ENCODE measurements around the gene MPP4.
"Not testable (repeated sequence)": the region's sequence is repeated elsewhere in the genome, so short reads cannot be mapped to it uniquely, and the experiment has no call there.

Gene MPP4

DNA sequence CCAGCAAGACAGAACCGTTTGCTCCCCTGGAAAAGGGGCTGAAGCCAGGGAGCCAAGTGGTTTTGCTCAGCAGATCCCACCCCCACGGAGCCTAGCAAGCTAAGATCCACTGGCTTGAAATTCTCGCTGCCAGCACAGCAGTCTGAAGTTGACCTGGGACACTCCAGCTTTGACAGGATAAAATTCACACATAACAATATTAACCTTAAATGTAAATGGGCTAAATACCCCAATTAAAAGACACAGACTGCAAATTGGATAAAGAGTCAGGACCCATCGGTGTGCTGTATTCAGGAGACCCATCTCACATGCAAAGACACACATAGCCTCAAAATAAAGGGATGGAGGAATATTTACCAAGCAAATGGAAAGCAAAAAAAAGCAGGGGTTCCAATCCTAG is 27.2 kb downstream of the MPP4 start:
- DNase-seq = not testable (repeated sequence)

DNA sequence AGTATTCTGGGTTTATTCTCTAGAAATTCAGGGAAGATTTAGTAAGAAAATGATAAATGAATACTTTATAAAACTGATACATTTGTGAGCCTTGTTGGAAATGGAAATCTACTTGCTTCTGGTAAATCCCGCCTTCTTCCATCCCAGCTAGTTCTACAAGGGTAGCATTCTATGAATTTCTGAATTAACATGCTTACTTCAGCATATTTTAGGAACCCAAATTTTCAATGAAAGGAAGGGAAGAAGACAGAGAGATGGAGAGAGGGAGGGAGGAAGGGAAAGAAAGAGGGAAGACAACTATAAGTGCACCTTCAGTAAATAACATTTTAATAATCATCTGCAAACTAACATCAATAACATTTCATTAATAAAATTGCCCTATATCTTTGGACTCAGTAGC is 28.6 kb downstream of the MPP4 start:
- no peak for DNase-seq

DNA sequence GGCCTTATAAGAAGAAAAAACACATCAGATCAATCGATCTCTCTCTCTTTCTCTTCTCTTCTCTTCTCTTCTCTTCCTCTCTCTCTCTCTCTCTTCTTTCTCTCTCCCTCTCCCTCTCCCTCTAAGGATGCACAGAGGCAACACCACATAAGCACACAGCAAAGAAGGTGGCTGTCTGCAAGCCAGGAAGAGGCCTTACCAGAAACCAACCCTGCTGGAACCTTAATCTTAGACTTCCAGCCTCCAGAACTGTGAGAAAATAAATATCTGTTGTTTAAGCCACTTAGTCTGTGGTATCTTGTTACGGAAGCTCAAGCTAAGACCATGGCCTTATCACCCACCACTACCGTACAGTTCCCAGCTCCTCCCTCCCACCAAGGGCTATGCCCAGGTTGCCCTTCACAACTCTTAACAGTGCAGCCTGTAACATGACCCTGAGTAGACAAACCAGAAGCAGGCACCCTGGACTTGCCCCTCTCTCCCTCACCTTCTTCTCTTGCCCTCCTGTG is 30.0 kb downstream of the MPP4 start:
- DNase-seq = no peak

DNA sequence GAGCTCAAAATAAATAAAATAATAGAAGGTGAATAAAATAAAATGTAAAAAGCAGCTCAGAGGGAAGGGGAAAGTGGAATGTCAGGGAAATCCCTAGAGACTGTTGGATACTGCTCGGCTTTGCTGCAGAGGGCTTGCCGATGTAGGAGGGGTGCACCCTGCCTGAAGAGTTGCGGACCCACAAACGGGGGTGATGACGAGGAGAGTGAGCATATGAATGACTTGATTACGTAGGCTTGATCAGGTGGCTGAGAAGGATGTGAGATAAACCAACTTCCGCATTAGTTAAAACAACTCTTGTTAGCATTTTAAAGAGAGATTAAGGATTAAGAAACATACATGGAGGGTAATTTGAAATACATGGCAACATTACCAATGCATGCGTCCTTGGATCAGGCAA is 34.1 kb downstream of the MPP4 start:
- DNase-seq = no peak

DNA sequence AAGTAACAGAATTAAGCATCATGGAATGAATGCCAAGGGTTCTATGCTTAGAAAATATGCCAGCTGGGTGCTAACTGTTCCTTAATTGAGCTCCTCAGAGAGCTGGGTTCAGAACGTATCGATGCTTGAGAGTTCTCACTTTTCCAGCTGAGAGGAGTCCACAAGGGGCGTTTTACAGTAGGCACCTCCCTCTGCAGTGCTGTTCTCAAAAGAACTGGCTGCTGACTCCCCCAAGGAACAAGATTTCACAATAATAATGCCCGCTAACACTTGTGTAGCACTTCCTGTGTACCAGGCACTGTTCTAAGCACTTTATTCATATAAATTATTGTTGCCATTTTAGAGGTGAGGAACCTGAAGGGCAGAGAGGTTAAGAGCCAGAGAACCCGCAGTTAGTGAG is 37.1 kb downstream of the MPP4 start:
- DNase-seq = no peak

DNA sequence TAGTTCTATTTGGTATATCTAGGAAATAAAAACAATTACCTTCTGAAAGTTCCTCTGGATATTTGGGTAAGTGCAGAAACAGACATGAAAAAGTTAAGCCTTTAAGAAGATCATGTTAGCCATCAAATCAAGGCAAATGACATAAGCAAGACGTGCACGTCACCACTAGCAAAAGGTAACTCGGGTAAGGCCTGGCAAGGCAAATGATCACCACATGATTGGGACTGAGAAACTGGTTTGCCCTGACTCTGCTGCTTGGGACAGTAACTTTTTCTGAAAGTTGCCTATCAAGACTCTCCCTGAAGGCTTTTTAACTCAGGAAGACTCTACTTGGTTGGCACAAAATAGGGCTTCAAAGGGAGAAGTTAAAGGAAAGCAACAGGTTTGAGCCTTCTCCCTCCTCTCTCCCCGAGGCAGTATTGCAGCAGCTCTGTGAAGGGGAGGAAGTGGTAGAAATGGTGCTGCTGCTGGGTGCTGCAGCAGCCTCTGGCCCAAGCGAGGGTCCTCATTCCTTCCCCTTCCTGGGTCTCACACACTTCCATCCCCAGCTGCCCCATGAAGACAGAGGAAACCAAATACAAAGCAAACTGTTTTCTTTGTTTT is 38.0 kb downstream of the MPP4 start:
- no peak for DNase-seq

DNA sequence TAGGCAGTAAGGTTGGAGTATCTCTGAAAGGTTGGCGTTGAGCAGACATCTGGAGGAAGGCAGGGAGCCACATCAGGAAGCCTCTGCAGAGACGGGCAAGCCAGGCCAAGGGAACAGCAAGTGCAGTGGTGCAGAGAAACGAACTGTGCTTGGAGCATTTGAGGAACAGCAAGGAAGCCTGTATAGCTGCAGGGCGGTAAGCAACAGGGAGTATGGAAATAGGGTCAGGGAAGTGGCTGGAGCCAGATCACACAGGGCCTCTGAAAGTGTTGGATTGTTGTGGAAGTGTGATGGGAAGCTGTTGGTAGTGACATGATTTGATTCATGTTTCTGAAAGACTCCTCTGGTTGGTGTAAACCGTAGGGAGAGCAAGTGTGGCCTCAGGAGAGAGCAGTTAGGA is 41.7 kb downstream of the MPP4 start:
- no peak for DNase-seq

DNA sequence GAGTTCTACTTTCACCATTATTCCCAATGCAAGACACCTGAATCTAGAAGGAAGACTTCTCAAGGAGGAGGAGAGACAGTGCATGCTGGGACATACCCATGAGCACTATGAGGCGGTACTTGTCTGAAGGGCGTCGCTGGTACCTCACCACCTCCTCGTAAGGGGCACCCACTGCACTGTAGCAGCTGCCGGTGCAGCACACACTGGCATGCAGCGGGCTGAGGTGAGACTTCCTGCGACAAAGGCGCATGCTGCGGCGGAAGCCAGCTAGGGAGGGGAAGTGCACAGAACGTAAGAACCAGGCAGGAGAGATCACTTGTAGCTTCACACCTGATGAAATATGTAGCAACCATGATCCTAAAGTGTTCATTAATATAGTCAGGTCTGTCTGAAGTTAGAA is 42.3 kb downstream of the MPP4 start:
- peak; percentile 52 for DNase-seq

DNA sequence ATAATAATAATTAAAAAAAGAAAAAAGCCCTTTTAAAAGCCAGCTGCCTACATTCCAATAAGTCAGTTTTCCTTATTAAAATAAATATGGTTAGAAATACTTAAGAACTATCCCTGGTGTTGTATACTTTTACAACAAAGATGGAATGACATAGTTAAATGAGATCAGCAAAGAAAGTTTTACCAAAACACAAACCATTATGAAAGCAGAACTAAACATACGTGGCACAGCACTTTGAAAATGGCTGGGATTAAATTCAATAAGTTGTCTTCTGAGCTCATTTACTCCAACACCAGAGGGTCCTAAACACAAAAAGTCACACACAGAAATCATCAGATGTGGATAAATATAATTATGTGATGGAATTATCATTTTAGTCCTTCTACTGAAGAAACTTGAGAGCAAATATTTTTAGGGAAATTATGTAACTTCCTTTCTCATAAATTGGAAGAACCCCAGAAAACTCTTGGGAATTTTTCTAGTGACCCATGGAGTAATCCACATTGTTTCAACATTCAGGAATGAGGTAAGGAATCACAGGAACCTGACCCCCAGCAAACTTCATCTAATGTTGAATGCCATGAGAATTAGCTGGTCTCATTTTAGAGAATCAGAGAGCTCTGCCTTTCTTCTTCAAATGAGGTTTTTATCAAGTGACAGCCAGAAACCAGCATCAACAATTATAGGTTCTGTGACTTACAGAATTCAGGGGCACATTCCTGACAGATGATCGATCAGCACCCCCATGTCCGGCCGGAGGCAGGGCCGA is 43.6 kb downstream of the MPP4 start:
- DNase-seq = no peak

DNA sequence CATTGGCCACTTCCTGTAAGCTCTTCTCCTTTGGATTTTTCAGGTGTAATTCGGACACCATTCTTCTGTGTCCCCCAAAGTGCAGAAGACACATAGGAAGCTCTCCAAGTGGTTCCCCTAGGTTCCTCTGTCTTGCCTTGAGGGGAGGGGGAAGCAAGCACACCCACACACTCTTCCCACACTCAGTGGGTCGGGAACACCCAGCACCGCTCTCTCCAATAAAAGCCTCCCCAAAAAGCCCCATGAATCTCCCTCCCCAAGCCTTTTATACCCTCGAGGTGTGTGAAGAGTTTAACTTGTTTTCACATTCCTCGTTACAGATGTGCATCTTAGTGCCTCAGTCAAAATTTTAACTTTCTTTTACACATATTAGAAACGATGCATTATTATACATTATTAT is 45.2 kb downstream of the MPP4 start:
- no peak for DNase-seq

DNA sequence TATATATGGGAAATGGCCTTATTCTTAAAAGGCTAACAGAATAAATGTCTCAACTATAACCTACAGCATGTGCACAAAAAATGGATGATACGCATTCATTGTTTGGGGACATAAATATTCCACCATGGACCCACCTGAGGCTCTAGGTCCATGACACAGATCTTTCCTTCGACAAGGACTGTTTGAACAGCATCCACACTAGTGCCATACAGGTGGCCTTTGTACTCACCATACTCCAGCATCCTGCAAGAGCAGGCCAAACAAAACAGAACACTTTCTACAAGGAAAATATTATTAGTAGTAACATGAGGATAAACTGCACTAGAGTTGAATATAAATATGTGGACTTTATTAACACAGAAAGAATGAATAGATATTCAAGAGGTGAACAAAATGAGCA is 49.0 kb downstream of the MPP4 start:
- DNase-seq = no peak

DNA sequence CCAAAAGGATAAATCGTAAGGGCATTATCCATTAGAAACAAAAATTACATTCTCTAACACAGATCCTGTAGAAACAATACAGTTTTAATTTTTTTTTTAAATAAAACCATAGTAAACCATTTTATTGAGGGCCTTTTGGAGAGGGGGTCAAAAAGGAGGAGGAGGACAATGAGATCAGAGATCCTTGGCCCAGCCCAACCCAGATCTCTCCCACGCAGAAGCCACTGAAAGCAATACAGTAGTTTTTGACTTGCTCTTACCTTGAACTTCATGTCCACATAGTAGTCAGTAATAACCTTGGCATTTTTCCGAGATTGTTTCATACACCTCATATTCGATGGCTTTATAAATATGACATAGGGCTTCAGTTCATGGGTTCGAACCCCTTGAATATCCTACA is 51.0 kb downstream of the MPP4 start:
- no peak for DNase-seq

DNA sequence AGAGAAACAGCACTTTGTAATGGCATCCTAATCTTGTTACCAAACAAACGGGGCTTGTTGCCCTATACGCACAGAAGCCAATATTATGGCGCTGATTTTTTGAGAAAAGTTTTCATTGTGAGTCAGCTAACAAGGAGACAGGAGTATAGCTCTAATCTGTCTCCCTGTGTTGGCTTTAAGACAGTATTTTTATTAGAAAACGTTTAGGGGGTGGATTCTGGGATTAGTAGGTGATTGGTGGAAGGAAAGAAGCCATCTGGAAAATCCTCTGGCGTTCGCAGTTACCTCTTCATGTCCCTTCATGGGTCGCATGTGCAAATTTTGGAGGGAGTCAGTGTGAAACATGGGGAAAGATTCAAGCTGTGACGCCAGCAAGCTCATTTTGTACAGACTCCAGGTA is 54.4 kb downstream of the MPP4 start:
- DNase-seq = no peak

DNA sequence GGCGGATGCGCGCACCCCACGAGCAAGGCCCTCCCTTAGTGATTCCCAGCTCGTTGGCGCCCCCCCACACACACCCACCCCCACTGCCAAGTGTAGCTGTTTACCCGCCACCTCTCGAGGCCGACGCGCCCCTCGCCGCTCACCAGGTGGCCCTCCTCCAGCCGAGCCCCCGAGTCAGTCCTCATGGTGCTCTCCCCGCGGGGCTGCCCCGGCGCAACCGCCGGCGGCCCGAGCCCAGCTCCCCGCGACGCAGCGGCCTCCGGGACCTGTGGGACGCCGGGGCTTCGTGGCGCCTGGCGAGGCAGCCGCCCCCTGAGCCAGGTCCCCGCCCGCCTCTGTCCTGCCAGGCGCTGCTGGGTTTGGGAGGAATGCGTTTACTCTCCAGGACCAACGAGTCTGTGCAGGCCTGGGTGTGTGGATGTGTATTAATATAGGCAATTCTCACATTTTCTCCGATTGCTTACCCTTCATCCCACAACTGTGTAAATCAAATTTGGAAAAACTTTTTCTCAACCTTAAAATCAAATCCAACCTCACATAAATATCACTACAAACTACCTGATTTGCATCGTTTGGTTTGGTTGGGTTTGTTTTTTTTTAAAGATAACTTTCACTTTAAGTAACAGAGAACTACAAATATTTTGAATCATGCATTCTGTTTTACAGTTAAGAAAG is 55.1 kb downstream of the MPP4 start, which contains the start of gene TMEM237:
TMEM237 (minus strand) TSS at position 288 of the 675 bp plus-strand sequence; CDS start at position 185, 103 bp downstream.
- peak; percentile 63 for DNase-seq

DNA sequence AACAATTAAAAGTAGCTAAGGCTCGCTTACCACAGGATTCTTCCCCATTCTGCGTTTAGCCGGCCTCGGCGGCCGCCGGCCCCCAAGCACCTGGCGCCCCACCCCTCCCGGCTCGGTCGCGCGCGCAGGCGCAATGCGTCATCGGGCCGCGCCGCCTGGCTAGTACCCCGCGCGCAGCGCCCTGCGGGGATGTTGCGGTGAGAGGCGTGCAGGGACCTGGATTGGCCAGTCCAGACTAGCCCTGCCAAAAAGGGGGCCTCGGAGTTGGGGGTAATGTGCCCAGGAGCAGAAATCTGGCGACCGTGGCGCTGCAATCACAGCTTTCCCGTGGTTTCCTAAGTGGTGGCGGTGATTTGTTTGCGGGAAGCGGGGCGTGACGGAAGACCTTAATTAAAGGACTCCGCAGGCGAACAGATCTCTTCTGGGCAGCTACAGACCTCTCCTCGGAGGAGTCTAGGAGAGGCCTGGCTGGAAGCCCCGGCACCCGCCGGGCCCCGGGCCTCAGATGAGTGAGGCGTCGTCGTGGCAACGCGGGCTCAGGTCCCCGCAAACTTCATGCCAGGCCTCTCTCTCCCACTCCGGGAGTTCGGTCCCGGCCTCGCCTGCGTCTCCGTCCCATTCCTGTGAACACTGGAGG is 55.7 kb downstream of the MPP4 start:
- DNase-seq = peak; percentile 86

DNA sequence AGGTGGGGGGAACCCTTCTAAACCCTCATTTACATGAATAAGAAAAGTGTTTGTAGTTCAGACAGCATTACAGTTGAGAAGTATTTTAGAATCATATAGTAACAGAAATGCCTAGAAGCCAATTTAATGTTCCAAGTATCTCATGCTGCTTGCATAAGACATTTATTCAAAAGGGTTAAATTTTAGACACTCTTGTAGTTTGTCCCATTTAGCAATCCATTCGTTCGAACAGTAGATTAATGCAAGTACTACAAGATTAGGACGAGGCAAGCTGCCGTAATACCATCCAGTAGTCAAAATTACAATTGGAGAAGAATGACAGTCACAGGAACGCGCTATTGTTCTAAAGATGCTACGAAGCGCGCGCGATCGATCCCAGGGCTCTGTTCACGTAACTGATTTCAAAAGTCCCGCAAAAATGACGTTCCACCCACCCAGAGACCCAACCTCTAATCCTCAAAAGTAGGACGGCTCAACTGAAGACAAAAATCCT is 56.3 kb downstream of the MPP4 start:
- no peak for DNase-seq

DNA sequence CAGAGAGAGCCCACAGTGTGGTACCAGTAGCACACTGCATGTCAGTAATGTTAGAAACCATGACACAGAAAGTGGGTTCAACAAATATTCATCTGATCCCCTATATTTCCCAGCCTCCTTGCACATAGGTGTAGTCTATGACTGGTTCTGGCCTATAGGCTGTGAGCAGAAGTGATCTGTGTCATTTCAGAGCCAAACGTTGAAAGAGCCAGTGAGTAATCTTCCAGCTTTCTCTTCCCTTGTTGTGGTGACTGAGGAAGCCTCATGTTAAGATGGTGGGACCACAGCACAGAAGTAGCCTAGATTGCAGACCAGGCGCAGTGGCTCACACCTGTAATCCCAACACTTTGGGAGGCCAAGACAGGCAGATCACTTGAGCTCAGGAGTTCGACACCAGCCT is 59.2 kb downstream of the MPP4 start:
- no peak for DNase-seq

DNA sequence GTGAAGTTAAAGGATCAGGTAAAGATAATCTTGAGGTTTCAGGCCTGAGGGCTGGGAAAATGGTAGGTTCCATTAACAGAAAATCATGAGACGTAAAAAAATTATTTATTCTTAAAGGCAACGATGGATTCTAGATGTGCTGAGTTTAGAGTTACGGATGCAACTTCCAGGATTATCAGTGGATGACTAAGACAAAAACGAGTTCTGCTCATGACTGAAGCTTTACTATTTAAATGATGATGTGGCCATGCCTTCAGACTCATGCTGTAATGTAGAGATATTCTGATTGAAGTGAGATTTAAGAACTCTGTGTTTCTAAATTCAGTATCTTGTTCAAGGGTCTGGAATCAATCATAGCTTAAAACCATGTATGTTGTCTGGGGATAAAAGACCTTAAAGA is 60.1 kb downstream of the MPP4 start:
- no peak for DNase-seq

DNA sequence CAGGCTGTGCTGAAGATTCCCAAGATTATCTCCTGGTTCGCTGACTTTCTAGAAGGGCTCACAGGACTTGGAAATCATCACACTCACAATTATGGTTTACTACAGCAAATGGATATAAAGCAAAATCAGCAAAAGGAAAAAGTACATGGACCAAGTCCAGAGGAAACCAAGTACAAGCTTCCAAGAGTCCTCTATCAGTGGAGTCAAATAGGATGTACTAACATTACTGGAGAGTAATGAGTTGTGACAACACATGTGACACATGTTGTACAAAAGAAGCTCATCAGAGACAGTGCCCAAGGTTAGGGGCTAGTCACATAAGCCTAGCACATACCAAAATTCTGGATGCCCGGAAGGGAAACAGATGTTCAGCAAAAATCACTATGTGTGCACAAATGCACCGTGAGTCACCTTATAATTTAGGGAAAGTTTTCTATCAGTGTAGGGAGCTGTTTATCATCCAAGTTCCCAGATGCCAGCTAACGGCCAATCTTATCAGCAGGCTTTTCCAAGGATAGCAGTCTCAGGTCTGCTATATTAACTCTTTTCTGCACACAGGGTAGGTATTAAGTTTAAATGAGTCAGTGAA is 64.7 kb downstream of the MPP4 start:
- no peak for DNase-seq

DNA sequence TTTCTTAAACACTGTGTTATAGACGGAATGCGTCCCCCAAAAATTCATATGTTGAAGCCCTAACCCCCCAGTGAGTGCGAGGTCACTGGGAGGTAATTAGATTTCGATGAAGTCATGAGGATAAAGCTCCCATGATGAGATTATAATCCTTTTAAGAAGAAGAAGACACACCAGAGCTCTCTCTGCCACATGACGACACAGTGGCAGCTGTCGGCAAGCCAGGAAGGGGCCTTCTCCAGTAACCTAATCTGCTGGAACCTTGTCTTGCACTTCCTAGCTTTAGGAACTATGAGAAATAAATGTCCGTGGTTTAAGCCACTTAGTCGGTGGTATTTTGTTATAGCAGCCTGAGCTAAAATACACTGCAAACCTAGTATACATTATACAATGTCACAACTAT is 67.4 kb downstream of the MPP4 start:
- DNase-seq = no peak

DNA sequence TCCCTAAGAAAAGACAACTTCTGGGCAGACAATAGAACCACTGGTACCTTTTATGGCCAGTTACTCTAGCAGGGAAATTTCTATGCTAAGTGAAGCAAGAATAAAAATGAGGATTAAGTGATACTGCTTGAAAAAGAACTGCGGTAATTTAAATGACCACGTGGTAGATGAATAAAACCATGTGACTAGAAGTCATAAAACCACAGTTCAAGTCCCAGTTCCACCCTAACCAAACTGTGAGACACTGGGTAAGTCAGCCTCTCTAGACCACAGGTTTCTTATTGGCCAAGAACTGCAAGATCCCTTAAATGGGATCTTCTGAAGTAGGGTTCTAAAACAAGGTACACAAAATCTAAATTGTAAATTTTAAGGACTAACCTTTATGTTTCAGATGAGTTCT is 67.9 kb downstream of the MPP4 start:
- DNase-seq = no peak

DNA sequence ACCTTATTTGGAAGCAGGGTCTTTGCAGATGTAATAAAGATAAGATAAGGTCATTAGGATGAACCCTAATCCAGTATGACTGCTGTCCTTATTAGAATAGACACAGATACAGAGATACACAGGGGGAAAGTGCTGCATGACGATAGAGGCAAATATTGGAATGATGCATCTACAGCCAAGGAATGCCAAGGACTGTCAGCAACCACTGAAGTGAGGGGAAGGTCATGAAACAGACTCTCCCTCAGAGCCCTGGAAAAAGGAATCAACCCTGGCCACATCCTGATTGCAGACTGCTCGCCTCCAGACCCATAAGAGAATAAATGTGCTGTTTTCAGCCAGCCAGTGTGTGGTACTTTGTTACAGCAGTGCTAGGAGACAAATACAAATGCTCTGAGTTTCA is 69.9 kb downstream of the MPP4 start:
- DNase-seq = no peak
